ENCODE results near the gene GAPDHS. TPM values are rescaled to one million over a fixed set of nuclear protein-coding genes. Genes with fewer than 3 reads are reported as not detected.

Gene GAPDHS
- not detected in 2 replicates for total RNA-seq

GRCh38 chr19:35533201-35533821, at the start of gene GAPDHS:
Gene GAPDHS, plus strand, starts transcription at chr19:35533456. Its CDS starts 72 bp downstream, at chr19:35533528.

GRCh38 chr19:35490364-35490763, 42.9 kb upstream of the GAPDHS start, which contains the start of gene KRTDAP:
Gene KRTDAP, minus strand, starts transcription at chr19:35490464. Its CDS starts 22 bp downstream, at chr19:35490442.

GRCh38 chr19:35513628-35514281, 19.5 kb upstream of the GAPDHS start, which contains the start of gene DMKN:
Gene DMKN, minus strand, starts transcription at chr19:35513649. Its CDS starts 174 bp downstream, at chr19:35513475.

GRCh38 chr19:35528218-35529038, 4.8 kb upstream of the GAPDHS start, which contains the start of gene SBSN:
Gene SBSN, minus strand, starts transcription at chr19:35528311. Its CDS starts 30 bp downstream, at chr19:35528281.

GRCh38 chr19:35545001-35545854, 12.0 kb downstream of the GAPDHS start, which contains the start of gene TMEM147:
Gene TMEM147, plus strand, starts transcription at chr19:35545626. Its CDS starts 114 bp downstream, at chr19:35545740.

GRCh38 chr19:35563207-35563829, 30.1 kb downstream of the GAPDHS start, which contains the start of gene ATP4A:
Gene ATP4A, minus strand, starts transcription at chr19:35563658. Its CDS starts 29 bp downstream, at chr19:35563629.

GRCh38 chr19:35585848-35586247, 52.6 kb downstream of the GAPDHS start, which contains the start of gene PMIS2:
Gene PMIS2, plus strand, starts transcription at chr19:35586173. Its CDS starts 87 bp downstream, at chr19:35586260.

Other genes starting within 250 kb of the GAPDHS start
- gene MAG, start 241.3 kb upstream of the GAPDHS start, total RNA-seq = not detected in 2 replicates
- not detected in 2 replicates for gene CD22, start 204.3 kb upstream of the GAPDHS start, total RNA-seq
- gene FFAR1, start 185.6 kb upstream of the GAPDHS start, total RNA-seq = not detected in 2 replicates
- not detected in 2 replicates for gene FFAR3, start 175.0 kb upstream of the GAPDHS start, total RNA-seq
- not detected in 2 replicates for gene GPR42, start 162.4 kb upstream of the GAPDHS start, total RNA-seq
- not detected in 2 replicates for gene FFAR2, start 85.2 kb upstream of the GAPDHS start, total RNA-seq
- not detected in 2 replicates for gene KRTDAP, start 43.0 kb upstream of the GAPDHS start, total RNA-seq
- gene DMKN, start 19.8 kb upstream of the GAPDHS start, total RNA-seq = 5.2 and 9.2 TPM in 2 replicates
- 0.65 and 1.6 TPM in 2 replicates for gene SBSN, start 5.1 kb upstream of the GAPDHS start, total RNA-seq
- 46.4 and 51.9 TPM in 2 replicates for gene TMEM147, start 12.2 kb downstream of the GAPDHS start, total RNA-seq
- gene ATP4A, start 30.2 kb downstream of the GAPDHS start, total RNA-seq = not detected in 2 replicates
- gene PMIS2, start 52.7 kb downstream of the GAPDHS start, total RNA-seq = not detected in 2 replicates
- 4.1 and 5.4 TPM in 2 replicates for gene HAUS5, start 79.3 kb downstream of the GAPDHS start, total RNA-seq
- 41.4 and 46.0 TPM in 2 replicates for gene RBM42, start 95.6 kb downstream of the GAPDHS start, total RNA-seq
- gene ETV2, start 108.3 kb downstream of the GAPDHS start, total RNA-seq = 0.65 TPM in 1 of 2 replicates, not detected in the other
- 153 and 283 TPM in 2 replicates for gene COX6B1, start 114.9 kb downstream of the GAPDHS start, total RNA-seq
- not detected in 2 replicates for gene UPK1A, start 133.1 kb downstream of the GAPDHS start, total RNA-seq
- gene ZBTB32, start 171.1 kb downstream of the GAPDHS start, total RNA-seq = not detected in 2 replicates
- 6.6 and 9.1 TPM in 2 replicates for gene KMT2B, start 184.5 kb downstream of the GAPDHS start, total RNA-seq
- gene IGFLR1, start 209.0 kb downstream of the GAPDHS start, total RNA-seq = 0.73 and 0.97 TPM in 2 replicates
- 6.8 and 7.2 TPM in 2 replicates for gene U2AF1L4, start 212.0 kb downstream of the GAPDHS start, total RNA-seq
- 6.5 and 8.9 TPM in 2 replicates for gene PSENEN, start 212.2 kb downstream of the GAPDHS start, total RNA-seq
- 11.4 and 14.7 TPM in 2 replicates for gene LIN37, start 215.1 kb downstream of the GAPDHS start, total RNA-seq
- 13.6 and 14.8 TPM in 2 replicates for gene HSPB6, start 223.6 kb downstream of the GAPDHS start, total RNA-seq
- 10.2 and 10.6 TPM in 2 replicates for gene PROSER3, start 224.7 kb downstream of the GAPDHS start, total RNA-seq
- gene ARHGAP33, start 242.1 kb downstream of the GAPDHS start, total RNA-seq = 3.0 and 6.8 TPM in 2 replicates

Measured in hair follicle dermal papilla cell (primary cell).